Retinal pigment epithelial cell (primary cell): ENCODE data around the gene KIAA1217.

Source experiments
- DNase-seq: peaks from one replicate; pipeline ENCODE4 v3.0.0-alpha.2; 2010; ENCODE audit warnings: low read depth
- H3K4me3 ChIP-seq: 2 replicates; pipeline ENCODE4 v1.5.1; 2011; ENCODE audit warnings: mild to moderate bottlenecking, low read length, control low read depth, moderate library complexity
- CTCF ChIP-seq: conservative IDR thresholded peaks from 2 replicates; pipeline ENCODE4 v1.5.1; 2011; ENCODE audit warnings: low read depth, low read length, control low read depth, inconsistent platforms

KIAA1217 gene

GRCh38 chr10:24240041-24240751, 31.3 kb downstream of the KIAA1217 start:
- peak overlapping the region; percentile 56 for H3K4me3 ChIP-seq
- TF ChIP-seq CTCF = no peak
- no peak for DNase-seq

GRCh38 chr10:24241536-24242040, 32.6 kb downstream of the KIAA1217 start:
- H3K4me3 ChIP-seq = no peak overlapping the region
- DNase-seq = no peak
- TF ChIP-seq CTCF = no peak

- H3K4me3 ChIP-seq = no peak overlapping the region
- TF ChIP-seq CTCF = no peak
- DNase-seq = no peak
Measured at GRCh38 chr10:24242562-24242961, 33.6 kb downstream of the KIAA1217 start.

GRCh38 chr10:24246365-24246764, 37.4 kb downstream of the KIAA1217 start:
- no peak for DNase-seq
- TF ChIP-seq CTCF = no peak
- H3K4me3 ChIP-seq = no peak overlapping the region

- no peak for DNase-seq
- TF ChIP-seq CTCF = no peak
- no peak overlapping the region for H3K4me3 ChIP-seq
Measured at GRCh38 chr10:24247841-24248240, 38.9 kb downstream of the KIAA1217 start.

GRCh38 chr10:24249829-24250415, 41.0 kb downstream of the KIAA1217 start:
- no peak overlapping the region for H3K4me3 ChIP-seq
- DNase-seq = peak; percentile 58
- no peak for TF ChIP-seq CTCF

- no peak overlapping the region for H3K4me3 ChIP-seq
- DNase-seq = no peak
- no peak for TF ChIP-seq CTCF
Measured at GRCh38 chr10:24251547-24251946, 42.6 kb downstream of the KIAA1217 start.
